Neural progenitor cell (in vitro differentiated cells): ENCODE data around the gene DCC. TPM values are rescaled to one million over a fixed set of nuclear protein-coding genes. Genes with fewer than 3 reads are reported as not detected.

Experiments
- DNase-seq: peaks from one replicate; pipeline ENCODE4 v3.0.0-alpha.2; 2016; ENCODE audit warnings: low spot score
- H2AFZ ChIP-seq: fragments of 200-600 bp; sonication (generic); replicated peaks from 2 replicates; pipeline ENCODE4 v1.6.1; 2016; ENCODE audit warnings: antibody characterized with exemption
- H3F3A ChIP-seq: fragments of 200-600 bp; sonication (generic); 2 replicates; pipeline ENCODE4 v1.6.1; 2016; ENCODE audit warnings: antibody characterized with exemption, low read depth
- H3K27ac ChIP-seq: fragments of 200-600 bp; sonication (generic); 2 replicates; pipeline ENCODE4 v1.5.1; 2016; ENCODE audit warnings: mild to moderate bottlenecking
- H3K27me3 ChIP-seq: fragments of 200-600 bp; sonication (generic); 2 replicates; pipeline ENCODE4 v1.6.1; 2016; ENCODE audit warnings: mild to moderate bottlenecking, moderate library complexity
- H3K36me3 ChIP-seq: fragments of 200-600 bp; sonication (generic); 2 replicates; pipeline ENCODE4 v1.5.1; 2016
- H3K4me1 ChIP-seq: fragments of 200-600 bp; sonication (generic); 2 replicates; pipeline ENCODE4 v1.6.1; 2016; ENCODE audit warnings: mixed run types
- H3K4me2 ChIP-seq: fragments of 200-600 bp; sonication (generic); 2 replicates; pipeline ENCODE4 v1.6.1; 2016
- H3K4me3 ChIP-seq: fragments of 200-600 bp; sonication (generic); 2 replicates; pipeline ENCODE4 v1.5.1; 2016
- H3K79me2 ChIP-seq: fragments of 200-600 bp; sonication (generic); 2 replicates; pipeline ENCODE4 v1.6.1; 2016; ENCODE audit warnings: low read depth
- H3K9ac ChIP-seq: fragments of 200-600 bp; sonication (generic); 2 replicates; pipeline ENCODE4 v1.6.1; 2016
- H3K9me3 ChIP-seq: fragments of 200-600 bp; sonication (generic); 2 replicates; pipeline ENCODE4 v1.5.1; 2016; ENCODE audit warnings: low read depth
- H4K20me1 ChIP-seq: fragments of 200-600 bp; sonication (generic); 2 replicates; pipeline ENCODE4 v1.6.1; 2016; ENCODE audit warnings: low read depth
- H3K27ac Mint-ChIP-seq: 3 replicates; pipeline ENCODE4 v1.8.0; 2021; ENCODE audit warnings: mixed read lengths
- H3K27me3 Mint-ChIP-seq: 2 replicates; pipeline ENCODE4 v1.8.0; 2022; ENCODE audit warnings: low read depth, mild to moderate bottlenecking, inconsistent platforms, moderate library complexity, mixed read lengths; ENCODE audit not compliant: insufficient read depth
- H3K36me3 Mint-ChIP-seq: 3 replicates; pipeline ENCODE4 v1.8.0; 2021; ENCODE audit warnings: mixed read lengths
- H3K4me1 Mint-ChIP-seq: 3 replicates; pipeline ENCODE4 v1.8.0; 2021; ENCODE audit warnings: mixed read lengths
- H3K4me3 Mint-ChIP-seq: 3 replicates; pipeline ENCODE4 v1.8.0; 2021; ENCODE audit warnings: mild to moderate bottlenecking, moderate library complexity, mixed read lengths
- H3K9me3 Mint-ChIP-seq: 3 replicates; pipeline ENCODE4 v1.8.0; 2020; ENCODE audit warnings: mixed read lengths
- EZH2 ChIP-seq: fragments of 200-600 bp; sonication (generic); IDR thresholded peaks from 2 replicates; pipeline ENCODE4 v1.6.1; 2017; ENCODE audit warnings: antibody characterized with exemption, mild to moderate bottlenecking, moderate library complexity
- EZH2phosphoT487 ChIP-seq: fragments of 200-600 bp; sonication (generic); IDR thresholded peaks from 2 replicates; pipeline ENCODE4 v1.6.1; 2017; ENCODE audit warnings: antibody characterized with exemption
- total RNA-seq: library from RNA; depleted of rRNA; stranded (reverse); fragments of >200 nt; gene quantifications from 2 replicates; pipeline ENCODE4 v1.2.3, GENCODE V29; 2015; ENCODE audit warnings: low replicate concordance
- TF ChIP-seq, protein P1 (sequence below): fragments of 200-600 bp; sonication (generic); IDR thresholded peaks from 2 replicates; pipeline ENCODE4 v1.5.1; 2017; ENCODE audit warnings: antibody characterized with exemption, mild to moderate bottlenecking

The DCC gene
- total RNA-seq, 1 donor from 2014 or later: 0.41 TPM

DNA sequence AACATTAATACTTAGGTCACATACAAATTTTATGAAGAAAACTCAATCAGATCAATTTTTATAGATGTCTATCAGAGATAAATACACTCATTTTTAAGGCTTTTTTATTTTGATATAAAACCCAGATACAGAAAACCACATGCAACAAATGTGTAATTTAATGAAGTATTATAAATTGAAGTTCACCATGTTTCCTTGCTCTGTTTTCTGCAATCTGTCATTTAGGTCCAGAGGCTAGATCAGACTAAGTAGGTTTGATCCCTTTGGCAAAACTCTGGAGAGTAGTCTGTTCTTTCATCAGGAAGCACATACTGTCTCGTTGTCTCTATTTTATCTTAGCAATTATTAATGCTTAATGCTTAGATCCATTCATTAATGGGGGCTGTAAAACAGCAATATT is 1042.9 kb downstream of the DCC start:
- H3K79me2 ChIP-seq: no peaks in the 10 kb centered on the region
- no peaks in the 10 kb centered on the region for H4K20me1 ChIP-seq
- H3K36me3 Mint-ChIP-seq: peaks cover 7% of the 10 kb centered on the region
- no peak overlapping the region for H3K27ac ChIP-seq
- H3K4me2 ChIP-seq: no peak overlapping the region
- no peaks in the 10 kb centered on the region for H3F3A ChIP-seq
- peaks cover 3% of the 10 kb centered on the region for H3K27me3 Mint-ChIP-seq
- no peak overlapping the region for H2AFZ ChIP-seq
- H3K4me3 ChIP-seq: no peak overlapping the region
- no peak overlapping the region for H3K9ac ChIP-seq
- no peak for DNase-seq
- TF ChIP-seq, protein P1, sequence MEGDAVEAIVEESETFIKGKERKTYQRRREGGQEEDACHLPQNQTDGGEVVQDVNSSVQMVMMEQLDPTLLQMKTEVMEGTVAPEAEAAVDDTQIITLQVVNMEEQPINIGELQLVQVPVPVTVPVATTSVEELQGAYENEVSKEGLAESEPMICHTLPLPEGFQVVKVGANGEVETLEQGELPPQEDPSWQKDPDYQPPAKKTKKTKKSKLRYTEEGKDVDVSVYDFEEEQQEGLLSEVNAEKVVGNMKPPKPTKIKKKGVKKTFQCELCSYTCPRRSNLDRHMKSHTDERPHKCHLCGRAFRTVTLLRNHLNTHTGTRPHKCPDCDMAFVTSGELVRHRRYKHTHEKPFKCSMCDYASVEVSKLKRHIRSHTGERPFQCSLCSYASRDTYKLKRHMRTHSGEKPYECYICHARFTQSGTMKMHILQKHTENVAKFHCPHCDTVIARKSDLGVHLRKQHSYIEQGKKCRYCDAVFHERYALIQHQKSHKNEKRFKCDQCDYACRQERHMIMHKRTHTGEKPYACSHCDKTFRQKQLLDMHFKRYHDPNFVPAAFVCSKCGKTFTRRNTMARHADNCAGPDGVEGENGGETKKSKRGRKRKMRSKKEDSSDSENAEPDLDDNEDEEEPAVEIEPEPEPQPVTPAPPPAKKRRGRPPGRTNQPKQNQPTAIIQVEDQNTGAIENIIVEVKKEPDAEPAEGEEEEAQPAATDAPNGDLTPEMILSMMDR: no peak
- TF ChIP-seq EZH2 (no peak), EZH2phosphoT487 (no peak)
- no peaks in the 10 kb centered on the region for H3K4me1 Mint-ChIP-seq
- no peaks in the 10 kb centered on the region for H3K9me3 ChIP-seq
- no peaks in the 10 kb centered on the region for H3K27me3 ChIP-seq
- H3K9me3 Mint-ChIP-seq: no peaks in the 10 kb centered on the region
- H3K4me1 ChIP-seq: no peaks in the 10 kb centered on the region
- H3K27ac Mint-ChIP-seq: no peak overlapping the region
- H3K36me3 ChIP-seq: no peaks in the 10 kb centered on the region
- H3K4me3 Mint-ChIP-seq: no peak overlapping the region

DNA sequence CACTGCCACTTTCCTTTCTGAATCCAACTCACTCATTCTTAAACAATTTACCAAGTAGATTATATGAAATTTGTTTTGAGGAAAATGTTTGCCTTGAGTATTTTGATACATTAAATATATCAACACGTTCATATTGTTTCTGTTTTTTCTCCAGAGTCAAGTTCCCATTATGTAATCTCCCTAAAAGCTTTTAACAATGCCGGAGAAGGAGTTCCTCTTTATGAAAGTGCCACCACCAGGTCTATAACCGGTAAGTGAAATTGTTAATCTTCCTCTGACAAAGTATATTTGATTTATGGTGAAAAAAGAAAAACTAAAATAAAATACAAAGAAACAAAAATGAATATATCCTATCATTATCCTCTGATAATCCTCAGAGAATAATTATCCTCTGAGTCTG is 1045.9 kb downstream of the DCC start:
- Mint-ChIP-seq H3K36me3 (peaks cover 7% of the 10 kb centered on the region), H3K27me3 (peaks cover 3% of the 10 kb centered on the region), H3K4me3 (no peak overlapping the region), H3K9me3 (no peaks in the 10 kb centered on the region), H3K27ac (no peak overlapping the region), H3K4me1 (no peaks in the 10 kb centered on the region)
- Histone ChIP-seq H3K79me2 (no peaks in the 10 kb centered on the region), H3K27me3 (no peaks in the 10 kb centered on the region), H3K4me1 (no peaks in the 10 kb centered on the region), H3K9me3 (no peaks in the 10 kb centered on the region), H3K4me2 (no peak overlapping the region), H3K27ac (no peak overlapping the region), H3K9ac (no peak overlapping the region), H3K4me3 (no peak overlapping the region), H2AFZ (no peak overlapping the region), H3F3A (no peaks in the 10 kb centered on the region), H3K36me3 (no peaks in the 10 kb centered on the region), H4K20me1 (no peaks in the 10 kb centered on the region)
- TF ChIP-seq EZH2phosphoT487 (no peak), EZH2 (no peak)
- no peak for DNase-seq

DNA sequence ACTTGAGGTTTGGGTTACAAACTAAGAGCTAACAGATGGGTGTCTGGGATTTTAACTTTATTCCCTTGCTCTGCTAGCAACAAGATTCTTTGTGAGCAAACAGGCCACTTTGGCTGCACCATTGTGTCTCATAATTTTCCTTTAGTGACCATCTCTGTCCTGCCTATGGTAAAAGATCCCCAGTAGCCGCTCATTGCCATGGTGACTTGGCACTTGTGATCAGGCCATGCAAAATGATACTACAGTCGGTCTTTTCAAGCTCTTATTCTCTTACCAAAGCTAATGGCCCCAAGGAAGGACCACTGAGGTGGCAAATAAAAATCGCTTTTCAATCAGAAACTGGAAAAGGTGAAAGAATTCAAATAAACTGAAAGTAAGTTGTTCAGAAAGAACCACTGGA is 1047.6 kb downstream of the DCC start:
- no peak overlapping the region for H3K27ac ChIP-seq
- no peaks in the 10 kb centered on the region for H3K4me1 ChIP-seq
- no peak overlapping the region for H2AFZ ChIP-seq
- Mint-ChIP-seq H3K36me3 (peaks cover 7% of the 10 kb centered on the region), H3K4me3 (no peak overlapping the region), H3K9me3 (peaks cover 3% of the 10 kb centered on the region), H3K27me3 (peaks cover 3% of the 10 kb centered on the region), H3K27ac (no peak overlapping the region), H3K4me1 (no peaks in the 10 kb centered on the region)
- no peaks in the 10 kb centered on the region for H3K79me2 ChIP-seq
- H3K4me2 ChIP-seq: no peak overlapping the region
- TF ChIP-seq, protein P1: no peak
- TF ChIP-seq EZH2 (no peak), EZH2phosphoT487 (no peak)
- no peaks in the 10 kb centered on the region for H4K20me1 ChIP-seq
- DNase-seq: no peak
- no peaks in the 10 kb centered on the region for H3F3A ChIP-seq
- H3K36me3 ChIP-seq: no peaks in the 10 kb centered on the region
- no peak overlapping the region for H3K9ac ChIP-seq
- no peaks in the 10 kb centered on the region for H3K9me3 ChIP-seq
- no peaks in the 10 kb centered on the region for H3K27me3 ChIP-seq
- H3K4me3 ChIP-seq: no peak overlapping the region

DNA sequence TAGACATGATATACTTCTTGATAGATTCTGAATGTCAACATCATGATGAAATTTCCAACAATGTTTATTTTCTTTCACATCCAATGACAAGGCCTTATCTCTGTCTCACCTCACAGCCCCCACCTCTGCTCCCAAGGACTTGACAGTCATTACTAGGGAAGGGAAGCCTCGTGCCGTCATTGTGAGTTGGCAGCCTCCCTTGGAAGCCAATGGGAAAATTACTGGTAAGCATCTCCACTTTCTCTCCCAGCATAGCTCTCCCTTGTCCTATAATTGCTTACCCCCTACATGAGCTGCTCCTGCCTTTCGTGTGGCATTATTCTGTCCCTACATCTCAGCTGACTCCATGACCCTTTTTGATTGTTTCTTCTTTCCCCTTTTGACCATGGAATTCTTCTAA is 1062.7 kb downstream of the DCC start:
- DNase-seq: no peak
- TF ChIP-seq, protein P1: no peak
- TF ChIP-seq EZH2phosphoT487 (no peak), EZH2 (no peak)
- H3K9ac ChIP-seq: no peak overlapping the region
- no peak overlapping the region for H2AFZ ChIP-seq
- H3K4me3 Mint-ChIP-seq: no peak overlapping the region
- H3F3A ChIP-seq: no peaks in the 10 kb centered on the region
- H4K20me1 ChIP-seq: no peaks in the 10 kb centered on the region
- H3K4me3 ChIP-seq: no peak overlapping the region
- H3K79me2 ChIP-seq: no peaks in the 10 kb centered on the region
- H3K36me3 ChIP-seq: no peaks in the 10 kb centered on the region
- no peaks in the 10 kb centered on the region for H3K27me3 ChIP-seq
- no peak overlapping the region for H3K4me2 ChIP-seq
- H3K4me1 Mint-ChIP-seq: peaks cover 8% of the 10 kb centered on the region
- no peaks in the 10 kb centered on the region for H3K9me3 ChIP-seq
- peaks cover 3% of the 10 kb centered on the region for H3K36me3 Mint-ChIP-seq
- H3K9me3 Mint-ChIP-seq: no peaks in the 10 kb centered on the region
- H3K4me1 ChIP-seq: no peaks in the 10 kb centered on the region
- H3K27me3 Mint-ChIP-seq: no peaks in the 10 kb centered on the region
- H3K27ac ChIP-seq: no peak overlapping the region
- no peak overlapping the region for H3K27ac Mint-ChIP-seq
